Gastrocnemius medialis (tissue), 4 donors: ENCODE measurements around the gene SPI1. TPM values are rescaled to one million over a fixed set of nuclear protein-coding genes. Genes with fewer than 3 reads are reported as not detected.

Experiments used
- ATAC-seq, 2 donors: fragments of 150-250 bp; one replicate each; pipeline ENCODE4 v1.9.1; 2016
- DNase-seq, 2 donors: peaks; one replicate each; pipeline ENCODE4 v3.0.0-alpha.2; 2019
- H3K27ac ChIP-seq, 4 donors: fragments of 200-600 bp; sonication (generic); 1 replicate in 1 of 4; 2 replicates in 3 of 4; pipeline ENCODE4 v1.5.1; 2016 to 2018; ENCODE audit warnings: mild to moderate bottlenecking in 2 of 4, moderate library complexity in 1 of 4
- H3K27me3 ChIP-seq, 3 donors: fragments of 200-600 bp; sonication (generic) in 2 of 3; 1 replicate in 1 of 3; 2 replicates in 2 of 3; pipeline versions ENCODE4 v1.5.1 to v1.6.0; 2016 to 2019; ENCODE audit warnings: mild to moderate bottlenecking in 1 of 3, moderate library complexity in 1 of 3
- H3K36me3 ChIP-seq, 2 donors: fragments of 200-600 bp; sonication (generic) in 1 of 2; one replicate each; pipeline ENCODE4 v1.5.1; 2017 to 2018
- H3K4me1 ChIP-seq, 2 donors: fragments of 200-600 bp; sonication (generic) in 1 of 2; one replicate each; pipeline ENCODE4 v1.5.1; 2016 to 2017; ENCODE audit warnings: mild to moderate bottlenecking in 2 of 2
- H3K4me3 ChIP-seq, 4 donors: fragments of 200-600 bp; sonication (generic) in 3 of 4; 1 replicate in 1 of 4; 2 replicates in 3 of 4; pipeline ENCODE4 v1.5.1; 2016 to 2019; ENCODE audit warnings: mild to moderate bottlenecking in 2 of 4
- H3K9me3 ChIP-seq, 3 donors: fragments of 200-600 bp; sonication (generic) in 2 of 3; 1 replicate in 1 of 3; 2 replicates in 2 of 3; pipeline ENCODE4 v1.5.1; 2016 to 2019
- POLR2A ChIP-seq, 2 donors: fragments of 450-650 bp; IDR thresholded peaks; one replicate each; pipeline ENCODE4 v1.6.1; 2017; ENCODE audit warnings: antibody characterized with exemption in 2 of 2, mild to moderate bottlenecking in 2 of 2, moderate library complexity in 2 of 2
- in situ Hi-C, 4 donors: fragments of 200-750 bp; cut with MboI; loops; one replicate each; pipeline versions ENCODE4 v1.15.0 to v1.8.0; 2017; ENCODE audit warnings: low sequenced_read_pairs in 4 of 4
- intact Hi-C: fragments of 100-400 bp; cut with DNase I; formaldehyde crosslinking; loops from one replicate; pipeline ENCODE4 v1.15.1; 2023; ENCODE audit warnings: low total_unique reads
- total RNA-seq, 4 donors: library from RNA; depleted of rRNA; stranded (reverse); fragments of >200 nt; gene quantifications; one replicate each; pipeline versions ENCODE4 v1.1.0 to v1.2.3, GENCODE V29; 2016
- TF ChIP-seq, protein P1 (sequence below), 5 experiments: fragments of 450-650 bp in 3 of 5; fragments of 200-600 bp in 2 of 5; sonication (generic) in 2 of 5; IDR thresholded peaks in 4 of 5; conservative IDR thresholded peaks in 1 of 5; 1 replicate in 4 of 5; 2 replicates in 1 of 5; pipeline ENCODE4 v1.5.1; 2016 to 2019; ENCODE audit warnings: antibody characterized with exemption in 5 of 5, mild to moderate bottlenecking in 3 of 5, moderate library complexity in 3 of 5

Gene SPI1
- total RNA-seq, 4 donors from 2014 or later: 0.44 to 7.0 (median 4.2) TPM

DNA sequence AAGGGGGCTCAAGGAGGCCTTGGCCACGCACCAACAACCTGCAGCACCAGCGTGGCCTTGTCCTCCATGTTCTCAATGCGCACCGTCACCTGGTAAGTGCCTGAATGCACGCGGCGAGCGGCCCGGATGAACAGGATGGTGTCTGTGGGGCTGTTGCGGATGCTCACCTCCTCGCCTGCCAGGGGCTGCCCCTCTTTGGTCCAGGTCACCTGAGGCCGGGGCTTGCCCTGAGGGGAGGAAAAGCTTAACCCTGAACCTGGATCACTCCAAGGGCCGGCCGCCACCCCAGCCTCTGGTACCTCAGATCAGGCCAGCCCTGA is 44.9 kb downstream of the SPI1 start:
- no peak overlapping the region for H3K4me3 ChIP-seq
- no peak for TF ChIP-seq POLR2A (IDR thresholded peaks at IDR 0.05)
- TF ChIP-seq, protein P1, sequence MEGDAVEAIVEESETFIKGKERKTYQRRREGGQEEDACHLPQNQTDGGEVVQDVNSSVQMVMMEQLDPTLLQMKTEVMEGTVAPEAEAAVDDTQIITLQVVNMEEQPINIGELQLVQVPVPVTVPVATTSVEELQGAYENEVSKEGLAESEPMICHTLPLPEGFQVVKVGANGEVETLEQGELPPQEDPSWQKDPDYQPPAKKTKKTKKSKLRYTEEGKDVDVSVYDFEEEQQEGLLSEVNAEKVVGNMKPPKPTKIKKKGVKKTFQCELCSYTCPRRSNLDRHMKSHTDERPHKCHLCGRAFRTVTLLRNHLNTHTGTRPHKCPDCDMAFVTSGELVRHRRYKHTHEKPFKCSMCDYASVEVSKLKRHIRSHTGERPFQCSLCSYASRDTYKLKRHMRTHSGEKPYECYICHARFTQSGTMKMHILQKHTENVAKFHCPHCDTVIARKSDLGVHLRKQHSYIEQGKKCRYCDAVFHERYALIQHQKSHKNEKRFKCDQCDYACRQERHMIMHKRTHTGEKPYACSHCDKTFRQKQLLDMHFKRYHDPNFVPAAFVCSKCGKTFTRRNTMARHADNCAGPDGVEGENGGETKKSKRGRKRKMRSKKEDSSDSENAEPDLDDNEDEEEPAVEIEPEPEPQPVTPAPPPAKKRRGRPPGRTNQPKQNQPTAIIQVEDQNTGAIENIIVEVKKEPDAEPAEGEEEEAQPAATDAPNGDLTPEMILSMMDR (IDR thresholded peaks at IDR 0.05 in 4 of 5, conservative IDR thresholded peaks at IDR 0.05 in 1 of 5): no peak
- H3K27ac ChIP-seq: no peak overlapping the region
- H3K27me3 ChIP-seq: no peaks in the 10 kb centered on the region
- no peaks in the 10 kb centered on the region for H3K9me3 ChIP-seq
- peaks cover 26 to 34% of the 10 kb centered on the region in 2 donors for H3K4me1 ChIP-seq
- no peak for DNase-seq
- ATAC-seq: no peak
- no peaks in the 10 kb centered on the region for H3K36me3 ChIP-seq
- intact Hi-C loops: no loop called here
- in situ Hi-C loops: no loop called here

DNA sequence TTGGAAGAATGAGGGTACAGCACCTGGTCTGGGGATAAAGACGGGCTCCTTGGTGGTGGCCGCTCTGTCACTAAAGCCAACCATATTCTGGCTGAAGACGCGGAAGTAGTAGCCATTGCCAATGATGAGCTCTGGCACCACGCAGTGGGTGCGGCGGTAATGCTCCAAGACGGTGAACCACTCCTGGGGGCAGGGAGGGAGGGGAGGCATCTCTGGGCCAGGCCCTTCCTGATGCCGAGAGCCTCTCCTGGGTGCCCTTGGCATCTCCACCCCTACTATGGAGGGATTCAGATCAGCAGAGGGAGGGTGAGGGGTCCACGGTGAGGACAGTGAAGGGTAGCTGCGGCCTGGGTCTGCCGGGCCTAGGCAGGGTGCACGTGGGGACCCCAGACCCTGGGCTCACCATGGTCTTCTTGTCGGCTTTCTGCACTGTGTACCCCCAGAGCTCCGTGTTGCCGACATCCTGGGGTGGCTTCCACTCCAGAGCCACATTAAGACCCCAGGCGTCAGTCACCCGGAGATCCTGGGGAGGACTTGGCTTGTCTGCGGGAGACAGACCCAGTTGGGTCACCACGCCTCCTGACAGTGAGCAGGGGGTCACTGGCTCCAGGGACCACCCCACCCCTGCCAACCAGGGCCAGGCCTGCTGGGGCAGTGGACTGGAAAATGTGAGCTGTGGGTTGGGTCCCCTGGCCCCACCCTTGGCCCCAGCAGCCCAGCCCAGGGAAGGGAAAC is 45.4 kb downstream of the SPI1 start:
- Histone ChIP-seq H3K36me3 (no peaks in the 10 kb centered on the region), H3K9me3 (no peaks in the 10 kb centered on the region), H3K4me1 (peaks cover 26 to 34% of the 10 kb centered on the region in 2 donors), H3K4me3 (no peak overlapping the region), H3K27me3 (no peaks in the 10 kb centered on the region), H3K27ac (no peak overlapping the region)
- in situ Hi-C loops (no loop called here), intact Hi-C loops (no loop called here)
- TF ChIP-seq POLR2A (IDR thresholded peaks at IDR 0.05): no peak
- TF ChIP-seq, protein P1 (IDR thresholded peaks at IDR 0.05 in 4 of 5, conservative IDR thresholded peaks at IDR 0.05 in 1 of 5): no peak
- DNase-seq (no peak), ATAC-seq (no peak)

DNA sequence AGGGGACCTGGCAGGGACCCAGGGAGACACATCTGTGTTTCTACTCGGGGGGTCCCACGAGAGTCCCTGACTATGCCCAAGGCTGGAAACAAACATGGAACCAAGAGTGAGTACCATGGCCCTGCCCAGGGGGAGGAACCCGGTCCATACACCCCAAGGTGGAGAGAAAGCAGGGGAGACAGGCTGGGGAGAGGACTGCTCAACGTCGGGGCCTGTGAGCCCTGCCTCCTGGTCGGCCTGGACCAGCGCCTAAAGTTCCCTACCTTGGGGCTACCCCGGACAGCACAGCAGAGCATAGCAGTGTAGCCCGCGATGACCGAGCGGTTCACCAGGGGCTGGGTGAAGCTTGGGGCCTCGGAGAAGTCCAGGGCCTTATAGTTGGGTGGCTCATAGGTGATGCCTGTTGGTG is 46.0 kb downstream of the SPI1 start:
- in situ Hi-C loops: no loop called here
- Histone ChIP-seq H3K4me1 (peaks cover 26 to 34% of the 10 kb centered on the region in 2 donors), H3K27me3 (no peaks in the 10 kb centered on the region), H3K9me3 (no peaks in the 10 kb centered on the region), H3K27ac (no peak overlapping the region), H3K36me3 (no peaks in the 10 kb centered on the region), H3K4me3 (no peak overlapping the region)
- DNase-seq: no peak
- intact Hi-C loops: no loop called here
- no peak for ATAC-seq
- TF ChIP-seq, protein P1 (IDR thresholded peaks at IDR 0.05 in 4 of 5, conservative IDR thresholded peaks at IDR 0.05 in 1 of 5): no peak
- TF ChIP-seq POLR2A (IDR thresholded peaks at IDR 0.05): no peak

DNA sequence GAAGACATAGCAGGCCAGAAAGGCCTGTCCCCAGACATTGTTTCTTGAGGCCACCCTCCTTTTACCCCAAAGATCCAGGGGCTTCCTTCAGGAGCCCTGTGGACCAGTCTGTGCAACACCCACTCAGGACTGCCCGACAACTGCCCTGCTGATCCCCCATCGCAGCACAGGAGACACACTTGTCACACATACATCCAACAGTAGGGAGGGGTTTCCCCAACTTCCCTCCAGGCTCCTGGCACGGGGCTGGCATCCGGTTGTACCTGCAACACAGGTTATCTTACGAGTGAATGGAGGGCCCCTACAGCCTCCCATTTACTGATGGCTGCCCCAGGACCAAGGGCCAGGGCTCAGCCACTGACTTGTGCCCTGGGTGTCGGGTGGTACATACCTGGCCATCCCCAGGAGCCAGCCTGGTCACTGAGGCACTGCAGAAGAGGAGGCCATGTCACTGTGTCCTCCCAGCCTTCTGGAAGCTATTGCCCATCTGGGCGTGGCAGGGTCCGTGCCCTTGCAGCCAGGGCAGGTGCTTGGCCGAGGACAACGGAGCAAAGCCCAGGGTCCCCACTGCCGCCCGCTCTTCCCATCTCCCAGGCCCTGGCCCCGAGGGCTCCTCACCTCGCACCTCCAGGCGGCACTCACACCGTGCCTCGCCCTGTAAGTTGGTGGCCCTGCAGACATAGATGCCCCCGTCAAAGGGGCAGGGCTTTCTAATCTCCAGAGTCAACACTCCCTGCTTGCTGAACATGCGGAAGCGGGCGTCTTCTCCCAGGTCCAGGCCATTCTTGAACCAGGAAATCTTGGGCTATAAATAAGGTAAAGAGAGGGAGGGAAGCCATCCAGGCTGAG is 46.7 kb downstream of the SPI1 start:
- in situ Hi-C loops (no loop called here), intact Hi-C loops (no loop called here)
- no peak for TF ChIP-seq POLR2A (IDR thresholded peaks at IDR 0.05)
- TF ChIP-seq, protein P1 (IDR thresholded peaks at IDR 0.05 in 4 of 5, conservative IDR thresholded peaks at IDR 0.05 in 1 of 5): no peak
- Histone ChIP-seq H3K36me3 (no peaks in the 10 kb centered on the region), H3K27ac (peak overlapping the region in 2 of 4 donors; percentile 74 to 82), H3K4me1 (peaks cover 26 to 34% of the 10 kb centered on the region in 2 donors), H3K9me3 (no peaks in the 10 kb centered on the region), H3K27me3 (no peaks in the 10 kb centered on the region), H3K4me3 (no peak overlapping the region)
- ATAC-seq (no peak), DNase-seq (no peak)
